Measurements from ENCODE around the gene ZC2HC1B. TPM values are rescaled to one million over a fixed set of nuclear protein-coding genes. Genes with fewer than 3 reads are reported as not detected.

The ZC2HC1B gene
- total RNA-seq, 1 experiment from 2014 or later: not detected

GRCh38 chr6:143934867-143935266 lies 70.6 kb downstream of the ZC2HC1B start:
- no peaks in the 10 kb centered on the region for H3K23me2 ChIP-seq (ENCODE audit: insufficient read length, low read depth, low read length, poor library complexity, severe bottlenecking)
- TF ChIP-seq, protein P1, sequence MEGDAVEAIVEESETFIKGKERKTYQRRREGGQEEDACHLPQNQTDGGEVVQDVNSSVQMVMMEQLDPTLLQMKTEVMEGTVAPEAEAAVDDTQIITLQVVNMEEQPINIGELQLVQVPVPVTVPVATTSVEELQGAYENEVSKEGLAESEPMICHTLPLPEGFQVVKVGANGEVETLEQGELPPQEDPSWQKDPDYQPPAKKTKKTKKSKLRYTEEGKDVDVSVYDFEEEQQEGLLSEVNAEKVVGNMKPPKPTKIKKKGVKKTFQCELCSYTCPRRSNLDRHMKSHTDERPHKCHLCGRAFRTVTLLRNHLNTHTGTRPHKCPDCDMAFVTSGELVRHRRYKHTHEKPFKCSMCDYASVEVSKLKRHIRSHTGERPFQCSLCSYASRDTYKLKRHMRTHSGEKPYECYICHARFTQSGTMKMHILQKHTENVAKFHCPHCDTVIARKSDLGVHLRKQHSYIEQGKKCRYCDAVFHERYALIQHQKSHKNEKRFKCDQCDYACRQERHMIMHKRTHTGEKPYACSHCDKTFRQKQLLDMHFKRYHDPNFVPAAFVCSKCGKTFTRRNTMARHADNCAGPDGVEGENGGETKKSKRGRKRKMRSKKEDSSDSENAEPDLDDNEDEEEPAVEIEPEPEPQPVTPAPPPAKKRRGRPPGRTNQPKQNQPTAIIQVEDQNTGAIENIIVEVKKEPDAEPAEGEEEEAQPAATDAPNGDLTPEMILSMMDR (conservative IDR thresholded peaks at IDR 0.05): peak; percentile 31; the same call in 1 of the 3 replicates
- Mint-ChIP-seq H3K36me3 (ENCODE audit: insufficient read depth in 1 of 3, low read depth in 3 of 3) (peaks cover 16 to 28% (median 18%) of the 10 kb centered on the region in 3 experiments), H3K27me3 (ENCODE audit: low read depth) (peaks cover 6% of the 10 kb centered on the region), H3K27ac (no peak overlapping the region), H3K4me3 (no peak overlapping the region), H3K9me3 (peaks cover 24 to 29% of the 10 kb centered on the region in 2 experiments), H3K4me1 (peaks cover 44 to 55% of the 10 kb centered on the region in 2 experiments)
- no peak overlapping the region for H2BK12ac ChIP-seq (ENCODE audit: insufficient read length, low read depth, low read length)
- no peak overlapping the region for H2AK5ac ChIP-seq (ENCODE audit: insufficient read length, low read length)
- no peak overlapping the region for H4K5ac ChIP-seq (ENCODE audit: insufficient read length, low read depth, low read length)
- no peak overlapping the region for H2AFZ ChIP-seq (ENCODE audit: low read length)
- H3K9ac ChIP-seq (ENCODE audit: extremely low read depth, insufficient read length, low read length): no peak overlapping the region
- no peak overlapping the region for H2BK15ac ChIP-seq (ENCODE audit: low read depth, low read length)
- no peak overlapping the region for H4K8ac ChIP-seq (replicated peaks; ENCODE audit: insufficient read length, low read depth, low read length)
- no peak overlapping the region for H3K23ac ChIP-seq (ENCODE audit: insufficient read length, low read depth, low read length)
- H2BK120ac ChIP-seq (ENCODE audit: low read depth, low read length, poor library complexity, severe bottlenecking): no peak overlapping the region
- H3K18ac ChIP-seq (ENCODE audit: insufficient read length, low read depth, low read length): no peak overlapping the region
- no peak overlapping the region for H3K56ac ChIP-seq (ENCODE audit: insufficient read length, low read depth, low read length)
- no peaks in the 10 kb centered on the region for H4K20me1 ChIP-seq (ENCODE audit: control insufficient read depth, insufficient read depth, insufficient read length)
- H3K4me2 ChIP-seq (ENCODE audit: insufficient read depth, insufficient read length, low read length): no peak overlapping the region
- H3K9me3 ChIP-seq (ENCODE audit: control insufficient read depth, low read depth, low read length): no peaks in the 10 kb centered on the region
- no peaks in the 10 kb centered on the region for H3K79me1 ChIP-seq (ENCODE audit: insufficient read depth, low read depth, low read length, poor library complexity, severe bottlenecking)
- H2BK20ac ChIP-seq (ENCODE audit: low read depth, low read length, poor library complexity, severe bottlenecking): no peak overlapping the region
- no peak overlapping the region for H2BK5ac ChIP-seq (ENCODE audit: insufficient read length, low read length)
- DNase-seq: no peak
- H3K4me1 ChIP-seq (ENCODE audit: insufficient read depth, low read length): peaks cover 7% of the 10 kb centered on the region; the same call in 1 of the 2 replicates
- no CpG with 5 or more reads among the region's 4 CpGs for WGBS (ENCODE audit: extremely low coverage, insufficient read length, low lambda C conversion rate)
- H3K27ac ChIP-seq (ENCODE audit: insufficient read length, low read depth, low read length): no peak overlapping the region
- no peak overlapping the region for H4K91ac ChIP-seq (ENCODE audit: insufficient read length, low read depth, low read length)
- no peak overlapping the region for H3K14ac ChIP-seq (ENCODE audit: insufficient read depth, low read length)
- no peaks in the 10 kb centered on the region for H3K79me2 ChIP-seq (ENCODE audit: insufficient read depth, low read length)
- H3T11ph ChIP-seq (ENCODE audit: low read length): no peak overlapping the region
- no peak overlapping the region for H3K4ac ChIP-seq (ENCODE audit: low read depth, low read length)
- H3K27me3 ChIP-seq (ENCODE audit: insufficient read depth, low read length): no peaks in the 10 kb centered on the region
